ENCODE measurements around the gene KLHL40.

KLHL40 gene

GRCh38 chr3:42730706-42731420 is 45.5 kb downstream of the KLHL40 start:
- TF ChIP-seq CTCF (IDR thresholded peaks at IDR 0.05; ENCODE audit: low read depth, low read length) = no peak
- DNase-seq (ENCODE audit: low read depth in 2 of 2) = no peak
- H3K4me3 ChIP-seq (replicated peaks in 1 of 2; ENCODE audit: low read depth in 2 of 2, low read length in 2 of 2) = no peak overlapping the region

GRCh38 chr3:42731476-42732195 is 46.3 kb downstream of the KLHL40 start:
- no peak overlapping the region for H3K4me3 ChIP-seq (replicated peaks in 1 of 2; ENCODE audit: low read depth in 2 of 2, low read length in 2 of 2)
- TF ChIP-seq CTCF (IDR thresholded peaks at IDR 0.05; ENCODE audit: low read depth, low read length) = no peak
- no peak for DNase-seq (ENCODE audit: low read depth in 2 of 2)

GRCh38 chr3:42732196-42732828 is 47.0 kb downstream of the KLHL40 start:
- DNase-seq (ENCODE audit: low read depth in 2 of 2) = no peak
- TF ChIP-seq CTCF (IDR thresholded peaks at IDR 0.05; ENCODE audit: low read depth, low read length) = no peak
- H3K4me3 ChIP-seq (replicated peaks in 1 of 2; ENCODE audit: low read depth in 2 of 2, low read length in 2 of 2) = no peak overlapping the region

- TF ChIP-seq CTCF (IDR thresholded peaks at IDR 0.05; ENCODE audit: low read depth, low read length) = peak; percentile 12
- no peak for DNase-seq (ENCODE audit: low read depth in 2 of 2)
- H3K4me3 ChIP-seq (replicated peaks in 1 of 2; ENCODE audit: low read depth in 2 of 2, low read length in 2 of 2) = no peak overlapping the region
These were observed 47.6 kb downstream of the KLHL40 start for GRCh38 chr3:42732829-42733459.

- H3K4me3 ChIP-seq (replicated peaks in 1 of 2; ENCODE audit: low read depth in 2 of 2, low read length in 2 of 2) = no peak overlapping the region
- DNase-seq (ENCODE audit: low read depth in 2 of 2) = no peak
- TF ChIP-seq CTCF (IDR thresholded peaks at IDR 0.05; ENCODE audit: low read depth, low read length) = no peak
These were observed 48.3 kb downstream of the KLHL40 start for GRCh38 chr3:42733501-42734262.

GRCh38 chr3:42734263-42734860 is 49.0 kb downstream of the KLHL40 start:
- TF ChIP-seq CTCF (IDR thresholded peaks at IDR 0.05; ENCODE audit: low read depth, low read length) = no peak
- H3K4me3 ChIP-seq (replicated peaks in 1 of 2; ENCODE audit: low read depth in 2 of 2, low read length in 2 of 2) = no peak overlapping the region
- DNase-seq (ENCODE audit: low read depth in 2 of 2) = no peak

Measured in cardiac fibroblast (primary cell).